ENCODE measurements around the gene METTL16. TPM values are rescaled to one million over a fixed set of nuclear protein-coding genes. Genes with fewer than 3 reads are reported as not detected.

Gene METTL16
- total and polyA plus RNA-seq, 2 of the 4 experiments (the other 2 are of a cell fraction), result 11.8 to 15.4 TPM

- Histone ChIP-seq H3K9ac (ENCODE audit: low read depth, low read length) (peak overlapping the region; percentile 59), H2AK5ac (ENCODE audit: low read depth, low read length) (peak overlapping the region; percentile 97), H3K27me3 (ENCODE audit: control insufficient read depth, insufficient read depth, low read length) (no peaks in the 10 kb centered on the region), H3K23ac (ENCODE audit: low read depth, low read length) (peak overlapping the region; percentile 94), H3K36me3 (ENCODE audit: control insufficient read depth, insufficient read depth, low read length) (no peaks in the 10 kb centered on the region; the same call in 1 of the 2 replicates), H4K20me1 (ENCODE audit: insufficient read depth, low read length) (peaks cover 39% of the 10 kb centered on the region), H3K56ac (ENCODE audit: extremely low read depth, insufficient read depth, low read length) (peak overlapping the region; percentile 69; the same call in 1 of the 2 replicates), H3K27ac (ENCODE audit: insufficient read depth, low read length) (peak overlapping the region; percentile 86), H2BK20ac (ENCODE audit: low read depth, low read length) (peak overlapping the region; percentile 57), H2AK9ac (replicated peaks; ENCODE audit: low read depth, low read length, poor library complexity) (peak overlapping the region; percentile 88), H3K79me1 (ENCODE audit: low read depth in 1 of 2, low read length in 2 of 2) (peaks cover 18 to 66% of the 10 kb centered on the region in 2 experiments), H2BK5ac (ENCODE audit: low read depth, low read length, poor library complexity, severe bottlenecking) (peak overlapping the region; percentile 86), H3K4ac (ENCODE audit: low read depth, low read length) (peak overlapping the region; percentile 86), H4K91ac (ENCODE audit: insufficient read depth, low read depth, low read length) (peak overlapping the region; percentile 76), H3K9me3 (ENCODE audit: control insufficient read depth, insufficient read depth, low read length) (no peaks in the 10 kb centered on the region), H3K4me1 (ENCODE audit: control insufficient read depth, insufficient read depth, low read length) (peaks cover 42% of the 10 kb centered on the region), H2BK120ac (ENCODE audit: low read depth, low read length) (peak overlapping the region; percentile 71), H3K4me2 (ENCODE audit: low read depth, low read length) (peak overlapping the region; percentile 84), H3K18ac (ENCODE audit: low read depth, low read length) (peak overlapping the region; percentile 45), H4K8ac (ENCODE audit: low read depth in 2 of 2, low read length in 2 of 2) (peak overlapping the region; percentile 14 to 60), H2BK15ac (ENCODE audit: low read depth, low read length) (peak overlapping the region; percentile 29; the same call in 1 of the 3 replicates), H2AFZ (replicated peaks; ENCODE audit: low read length, poor library complexity) (peak overlapping the region; percentile 90), H3K4me3 (ENCODE audit: insufficient read depth, low read depth, low read length) (peak overlapping the region; percentile 32), H4K5ac (ENCODE audit: low read depth, low read length) (peak overlapping the region; percentile 80), H3K14ac (replicated peaks; ENCODE audit: low read depth, low read length) (peak overlapping the region; percentile 81), H3K9me1 (ENCODE audit: insufficient read depth, low read length) (peaks cover 20% of the 10 kb centered on the region)
- TF ChIP-seq MXI1 (IDR thresholded peaks at IDR 0.05; ENCODE audit: borderline replicate concordance, low read depth, low read length) (no peak), CEBPB (IDR thresholded peaks at IDR 0.05; ENCODE audit: low read depth, low read length) (no peak), NFE2L2 (IDR thresholded peaks at IDR 0.05; ENCODE audit: low read depth, low read length) (no peak), BHLHE40 (IDR thresholded peaks at IDR 0.05; ENCODE audit: low read depth, low read length) (no peak), CHD1 (IDR thresholded peaks at IDR 0.05; ENCODE audit: low read depth, low read length) (no peak), FOS (IDR thresholded peaks at IDR 0.05; ENCODE audit: low read depth, low read length) (no peak), POLR2A (IDR thresholded peaks at IDR 0.05; ENCODE audit: low read depth, low read length) (no peak), MAZ (IDR thresholded peaks at IDR 0.05; ENCODE audit: borderline replicate concordance, low read depth, low read length) (no peak), USF2 (IDR thresholded peaks at IDR 0.05; ENCODE audit: low read depth, low read length) (no peak), RAD21 (IDR thresholded peaks at IDR 0.05; ENCODE audit: low read length) (no peak), RFX5 (IDR thresholded peaks at IDR 0.05; ENCODE audit: low read depth, low read length) (no peak), CTCF (conservative IDR thresholded peaks at IDR 0.05; ENCODE audit: low read depth, low read length) (no peak), MAFK (IDR thresholded peaks at IDR 0.05; ENCODE audit: low read depth, low read length) (no peak), SMC3 (IDR thresholded peaks at IDR 0.05; ENCODE audit: low read depth, low read length) (no peak), RCOR1 (IDR thresholded peaks at IDR 0.05; ENCODE audit: insufficient replicate concordance, low read length) (no peak), ELK1 (IDR thresholded peaks at IDR 0.05; ENCODE audit: borderline replicate concordance, low read depth, low read length) (no peak)
- 33% methylated on average over 1 of the region's 7 CpGs; no CpG with 5 or more reads in 1 of the 2 experiments for WGBS, 2 experiments (ENCODE audit: extremely low coverage in 2 of 2, insufficient read length in 1 of 2)
- dilution Hi-C loops (cut with HindIII; ENCODE audit: low sequenced_read_pairs, unreplicated experiment), result no loop called here
- DNase-seq (no peak), ATAC-seq (ENCODE audit: low read depth) (no peak)
- no TSS peak for BruUV-seq (replicated peaks)
- POLR2A ChIA-PET (ENCODE audit: unreplicated experiment), result no interaction called here
- intact Hi-C loops (cut with micrococcal nuclease), result no loop called here
- CTCF ChIA-PET, result no interaction called here
- in situ Hi-C loops (cut with MboI; ENCODE audit: low sequenced_read_pairs), result no loop called here
Measured at GRCh38 chr17:2396192-2396567, 115.5 kb downstream of the METTL16 start.
